A204.1 (cell line): ENCODE measurements around the gene HCRTR1.

Experiments used
- FAIRE-seq: peaks from 2 replicates; lab custom pipeline; 2012; peaks lifted over from hg19 to GRCh38; lab: Jason Lieb, UNC

HCRTR1 gene

DNA sequence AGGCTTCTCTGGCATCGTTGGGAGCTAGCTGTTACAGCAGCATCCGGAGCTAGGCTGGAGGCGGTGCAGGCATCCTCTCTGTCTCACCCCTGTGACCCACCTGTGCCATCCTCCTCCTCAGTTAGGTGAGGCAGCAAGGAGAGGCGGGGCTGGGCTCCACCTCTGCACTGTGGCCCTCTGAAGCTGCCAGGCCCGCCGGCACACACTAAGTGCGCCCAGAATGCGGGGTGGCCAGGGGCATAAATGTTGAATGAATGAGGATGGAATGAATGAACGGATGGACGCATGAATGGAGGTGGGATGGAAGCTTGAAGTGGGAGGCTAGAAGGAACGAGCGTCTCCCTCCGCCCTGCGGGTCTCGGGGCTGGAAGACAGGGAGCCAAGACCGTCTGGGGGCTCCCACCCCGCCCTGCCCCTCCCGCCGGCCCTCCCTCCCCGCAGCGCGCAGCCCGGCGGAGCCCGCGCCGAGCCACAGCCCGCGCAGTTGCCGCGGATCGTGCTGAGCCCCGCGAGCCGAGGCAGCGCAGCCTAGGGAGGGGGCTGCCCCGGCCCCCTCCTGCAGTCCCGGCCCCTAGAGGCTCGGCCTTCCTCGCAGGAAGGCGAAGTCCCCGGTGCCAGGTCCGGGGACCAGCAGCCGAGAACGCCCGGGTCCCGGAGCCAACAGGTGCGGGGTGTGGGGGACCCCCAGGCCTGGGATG lies at the start of gene HCRTR1:
TSS of gene HCRTR1 (plus strand) at position 472 of the 698 bp plus-strand sequence. CDS start 1,504 bp downstream, outside the sequence.
- FAIRE-seq = no peak

- FAIRE-seq = no peak
These were observed 49.4 kb upstream of the HCRTR1 start for GRCh38 chr1:31567956-31568570.

GRCh38 chr1:31568895-31569595 lies 48.4 kb upstream of the HCRTR1 start:
- no peak for FAIRE-seq

DNA sequence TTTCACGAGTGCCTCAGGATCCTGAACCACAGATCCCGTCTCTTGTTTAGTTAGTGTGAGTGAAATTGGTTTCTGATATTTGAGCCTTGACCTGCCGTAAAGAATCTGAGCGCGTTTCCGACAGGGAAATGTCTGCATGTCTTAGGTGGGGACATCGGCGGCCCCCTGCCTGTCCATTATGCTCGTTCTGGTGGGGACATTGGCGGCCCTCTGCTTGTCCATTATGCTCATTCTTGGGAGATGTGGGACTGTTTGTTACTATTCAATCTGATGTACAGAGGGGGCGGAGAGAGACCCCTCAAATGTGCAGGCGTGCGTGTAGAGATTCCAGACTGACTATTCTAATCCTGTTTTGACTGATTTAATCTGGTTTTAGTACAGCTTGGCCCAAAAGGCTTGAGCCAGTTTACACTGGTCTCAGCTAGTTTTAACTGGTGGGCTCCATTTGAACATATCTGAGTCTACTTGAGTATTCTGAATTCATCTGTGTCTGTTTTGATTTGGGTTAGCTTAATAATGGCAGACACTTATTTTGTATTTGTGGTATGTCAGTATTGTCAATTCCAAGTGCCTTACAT lies 47.8 kb upstream of the HCRTR1 start:
- no peak for FAIRE-seq

DNA sequence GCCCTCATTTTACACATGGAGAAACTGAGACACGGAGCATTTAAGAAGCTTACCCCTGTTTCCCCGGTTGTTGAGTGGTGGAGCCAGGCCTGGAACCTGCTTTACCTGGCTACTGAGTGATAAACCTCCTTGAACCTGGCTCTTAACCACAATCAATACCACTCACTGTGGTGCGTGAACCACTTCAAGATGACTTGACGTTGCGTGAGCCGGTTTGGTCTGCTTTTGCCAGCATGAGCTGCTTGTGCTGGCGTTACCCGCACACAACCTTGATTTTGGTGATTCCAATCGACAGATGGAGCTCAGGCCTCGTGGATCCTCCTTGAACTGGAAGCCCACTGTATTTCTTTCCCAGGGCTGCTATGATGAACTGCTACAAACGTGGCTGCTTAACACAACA lies 47.3 kb upstream of the HCRTR1 start:
- no peak for FAIRE-seq

- FAIRE-seq = no peak
These were observed 46.6 kb upstream of the HCRTR1 start for GRCh38 chr1:31570906-31571305.

DNA sequence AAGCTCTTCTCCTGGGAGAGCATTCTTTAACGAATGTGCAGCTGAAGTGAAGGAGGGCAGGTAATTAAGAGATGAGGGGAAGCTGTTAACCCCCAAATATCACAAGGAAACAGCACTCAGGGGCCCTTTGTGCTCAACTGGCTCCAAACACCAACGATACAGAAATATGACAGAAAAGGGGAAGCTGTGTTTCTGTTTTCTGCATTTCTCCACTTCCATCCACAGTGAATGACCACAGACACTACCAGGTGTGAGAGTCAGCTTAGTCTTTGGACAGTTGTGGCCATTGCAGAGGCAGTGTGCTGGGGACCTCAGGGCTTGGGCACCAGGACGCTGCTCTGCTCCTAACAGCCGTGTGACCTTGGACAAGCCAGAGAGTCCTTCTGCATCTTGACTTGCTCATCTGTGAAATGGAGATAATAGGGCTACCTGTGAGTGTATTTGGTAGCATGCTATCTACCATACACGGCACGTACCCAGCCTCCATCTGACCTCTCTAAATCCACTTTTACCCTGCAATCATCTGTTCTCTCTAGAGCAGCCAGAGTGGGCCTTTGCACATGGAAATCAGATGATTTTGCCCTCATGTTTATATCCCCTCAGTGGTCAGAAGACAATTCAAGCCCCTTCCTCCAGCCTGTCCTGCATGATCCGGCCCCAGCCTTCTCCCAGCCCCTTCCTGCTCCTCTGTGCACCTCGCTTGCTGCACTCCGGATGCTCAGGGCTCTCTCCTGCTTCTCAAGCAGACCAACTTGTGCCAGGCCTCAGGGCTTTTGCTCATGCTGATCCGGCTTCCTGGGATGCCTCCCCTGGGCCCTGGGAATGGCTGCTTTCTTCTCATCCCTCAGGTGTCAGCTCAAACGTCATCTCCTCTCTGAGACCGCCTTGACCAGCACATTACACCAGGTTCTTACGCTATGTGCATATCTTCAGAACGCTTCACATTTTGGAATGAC lies 45.9 kb upstream of the HCRTR1 start:
- FAIRE-seq = no peak

- FAIRE-seq = no peak
These were observed 45.0 kb upstream of the HCRTR1 start for GRCh38 chr1:31572323-31573104.

DNA sequence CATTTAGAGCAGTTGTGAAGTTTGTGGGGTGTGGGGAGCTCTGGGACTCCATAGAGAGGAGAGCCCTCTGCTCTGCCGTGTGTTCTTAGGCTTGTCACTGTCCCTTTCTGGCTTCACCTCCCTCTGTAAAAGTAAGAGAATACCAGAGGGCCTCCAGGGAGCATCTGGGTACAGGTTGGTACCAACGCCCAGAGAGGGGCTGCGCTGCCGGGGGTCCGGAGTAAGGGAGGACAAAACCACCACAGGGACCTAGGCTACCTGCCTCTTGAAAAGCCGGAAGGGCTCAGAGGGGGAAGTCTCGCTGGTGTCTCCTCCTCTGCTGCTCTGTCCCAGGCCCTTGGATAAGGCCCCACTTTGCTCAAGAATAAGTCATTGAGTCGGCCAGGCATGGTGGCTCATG lies 44.2 kb upstream of the HCRTR1 start:
- FAIRE-seq = no peak

GRCh38 chr1:31574749-31575368 lies 42.6 kb upstream of the HCRTR1 start:
- FAIRE-seq = no peak

DNA sequence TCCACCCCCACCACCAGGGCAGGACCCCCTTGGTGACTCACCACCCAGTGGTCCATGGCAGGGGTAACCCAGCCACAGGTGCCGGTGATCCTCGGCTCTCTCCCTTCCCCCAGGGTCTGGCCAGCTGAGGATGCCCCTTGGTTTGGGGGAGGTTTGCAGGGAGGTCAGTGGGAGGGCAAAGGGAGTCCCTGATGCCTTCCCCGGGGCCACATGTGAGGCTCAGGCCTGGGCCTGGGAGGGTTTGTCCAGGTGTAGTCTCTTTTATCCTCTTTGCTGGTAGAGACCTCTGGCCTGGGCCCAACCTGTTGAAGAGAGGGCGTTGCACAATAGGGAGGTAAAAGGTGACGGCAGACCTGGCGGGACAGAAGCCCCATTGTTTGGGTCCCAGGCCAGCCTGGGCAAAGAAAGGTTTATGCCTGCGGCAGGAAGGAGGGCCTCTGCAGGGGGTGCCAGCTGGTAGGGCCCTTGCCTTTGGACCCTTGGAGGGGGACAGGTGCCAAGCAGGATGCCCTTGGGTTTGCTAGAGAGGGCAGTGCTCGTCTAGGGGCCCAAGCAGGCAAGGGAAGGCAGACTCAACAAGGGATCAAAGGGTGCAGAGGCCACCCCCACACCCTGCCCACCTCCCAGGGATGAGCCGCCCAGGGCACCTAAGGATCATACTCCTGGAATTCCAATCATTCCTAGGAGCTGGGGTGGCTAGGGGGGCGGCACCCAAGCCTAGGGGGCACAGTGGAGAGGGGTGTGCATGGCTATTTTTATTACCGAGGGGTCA lies 41.9 kb upstream of the HCRTR1 start:
- no peak for FAIRE-seq

DNA sequence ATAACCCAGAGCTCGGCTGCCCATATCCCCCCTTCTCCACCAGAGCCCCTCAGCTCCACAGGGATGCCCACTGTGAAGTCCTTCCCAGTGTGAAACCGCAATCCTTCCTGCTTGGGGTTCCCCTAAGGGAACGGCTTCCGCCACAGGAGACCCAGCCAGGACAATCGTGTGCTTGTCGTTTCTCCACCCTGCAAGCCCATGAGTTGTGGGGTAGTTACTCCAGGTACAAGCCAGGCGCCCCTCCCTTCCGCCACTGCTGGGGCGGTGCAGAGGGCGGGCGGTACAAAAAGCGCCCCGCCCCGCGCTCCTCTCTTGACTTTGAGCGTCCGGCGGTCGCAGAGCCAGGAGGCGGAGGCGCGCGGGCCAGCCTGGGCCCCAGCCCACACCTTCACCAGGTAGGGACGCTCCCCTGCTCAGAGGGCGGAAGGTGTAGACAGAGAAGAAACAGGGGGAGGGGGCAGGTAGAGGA lies 41.3 kb upstream of the HCRTR1 start, which contains the start of gene TINAGL1:
TSS of gene TINAGL1 (plus strand) at position 315 of the 469 bp plus-strand sequence. CDS start 634 bp downstream, outside the sequence.
- no peak for FAIRE-seq

- no peak for FAIRE-seq
These were observed 40.6 kb upstream of the HCRTR1 start for GRCh38 chr1:31576743-31577455.

- FAIRE-seq = no peak
These were observed 39.8 kb upstream of the HCRTR1 start for GRCh38 chr1:31577515-31578192.

DNA sequence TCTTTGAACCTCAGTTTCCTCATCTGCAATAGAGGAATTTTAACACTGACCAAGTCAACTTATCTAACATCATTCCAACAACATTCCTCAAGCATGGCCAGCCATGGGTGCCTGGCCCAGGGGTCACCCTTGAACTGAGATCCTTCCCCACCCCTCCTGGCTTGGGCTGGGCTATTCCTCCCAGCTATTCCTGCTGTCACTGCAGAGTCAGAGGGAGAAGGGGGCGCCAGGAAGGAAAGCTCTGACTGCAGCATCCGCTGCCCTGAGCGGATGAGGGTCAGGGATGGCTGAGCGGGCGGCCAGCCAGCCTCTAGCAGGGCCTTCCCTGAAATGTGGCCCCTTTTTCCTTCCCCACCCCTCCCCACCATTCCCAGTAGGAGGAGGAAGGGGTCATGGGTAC lies 38.1 kb upstream of the HCRTR1 start:
- FAIRE-seq = no peak

DNA sequence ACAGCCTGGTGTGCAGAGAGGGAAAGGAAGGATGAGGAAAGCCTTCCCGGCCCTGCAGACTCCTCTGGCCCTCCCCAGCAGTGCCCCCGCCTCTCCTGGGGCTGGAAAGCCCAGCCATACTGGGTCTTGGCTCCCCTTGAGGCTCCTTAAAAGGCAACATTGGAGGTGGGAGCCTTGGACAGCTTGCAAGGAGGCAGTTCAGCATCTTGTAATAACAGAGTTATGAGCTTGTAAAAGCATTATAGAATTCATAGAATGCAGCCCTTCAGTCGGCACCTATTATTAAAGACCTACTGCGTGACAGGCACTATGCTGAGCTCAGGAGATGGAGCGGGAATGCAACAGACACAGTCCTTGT lies 37.0 kb upstream of the HCRTR1 start:
- no peak for FAIRE-seq

GRCh38 chr1:31580891-31581603 lies 36.4 kb upstream of the HCRTR1 start:
- no peak for FAIRE-seq
